Neural crest cell (in vitro differentiated cells): Measurements from ENCODE around the gene PACC1. TPM values are rescaled to one million over a fixed set of nuclear protein-coding genes. Genes with fewer than 3 reads are reported as not detected.
A peak's percentile ranks its signal among the peaks of the same experiment; 100 is the strongest.

Source experiments
- DNase-seq: peaks from one replicate; pipeline ENCODE4 v3.0.0; 2021; ENCODE audit warnings: low read depth, mixed read lengths, low spot score
- H3K27ac Mint-ChIP-seq: one replicate; pipeline ENCODE4 v1.8.0; 2021; ENCODE audit warnings: mild to moderate bottlenecking, mixed read lengths; ENCODE audit not compliant: unreplicated experiment
- H3K27me3 Mint-ChIP-seq: 2 replicates; pipeline ENCODE4 v1.8.0; 2021; ENCODE audit warnings: low read depth, mild to moderate bottlenecking, mixed read lengths
- H3K36me3 Mint-ChIP-seq: 2 replicates; pipeline ENCODE4 v1.8.0; 2021; ENCODE audit warnings: low read depth, mild to moderate bottlenecking, mixed read lengths
- H3K4me1 Mint-ChIP-seq: 2 replicates; pipeline ENCODE4 v1.8.0; 2021; ENCODE audit warnings: mixed read lengths
- H3K4me3 Mint-ChIP-seq: one replicate; pipeline ENCODE4 v1.8.0; 2021; ENCODE audit warnings: mild to moderate bottlenecking, mixed read lengths
- H3K9me3 Mint-ChIP-seq: 2 replicates; pipeline ENCODE4 v1.8.0; 2021; ENCODE audit warnings: mixed read lengths
- long read RNA-seq: library from polyadenylated mRNA; unstranded; transcript quantifications from one replicate; pipeline ENCODE4 v2.0.0, GENCODE V29; 2020
- total RNA-seq: library from RNA; stranded (reverse); gene quantifications from 2 replicates; pipeline ENCODE4 v1.2.1, GENCODE V29; 2021
- TF ChIP-seq, protein P1 (sequence below): fragments of 200-600 bp; sonication (generic); conservative IDR thresholded peaks from 2 replicates; pipeline ENCODE4 v1.5.0; 2021; ENCODE audit warnings: antibody characterized with exemption, mild to moderate bottlenecking

Gene PACC1
- total RNA-seq: 27.2 and 28.3 TPM in 2 replicates
- long read RNA-seq, transcript TMEM206-201 (8 exons, 2,475 nt): major isoform, 120 of 182 reads
- long read RNA-seq, partial matches to known transcripts: 13 of 182 reads
- long read RNA-seq, other reads (novel, unspliced or antisense): 47 of 182 reads

DNA sequence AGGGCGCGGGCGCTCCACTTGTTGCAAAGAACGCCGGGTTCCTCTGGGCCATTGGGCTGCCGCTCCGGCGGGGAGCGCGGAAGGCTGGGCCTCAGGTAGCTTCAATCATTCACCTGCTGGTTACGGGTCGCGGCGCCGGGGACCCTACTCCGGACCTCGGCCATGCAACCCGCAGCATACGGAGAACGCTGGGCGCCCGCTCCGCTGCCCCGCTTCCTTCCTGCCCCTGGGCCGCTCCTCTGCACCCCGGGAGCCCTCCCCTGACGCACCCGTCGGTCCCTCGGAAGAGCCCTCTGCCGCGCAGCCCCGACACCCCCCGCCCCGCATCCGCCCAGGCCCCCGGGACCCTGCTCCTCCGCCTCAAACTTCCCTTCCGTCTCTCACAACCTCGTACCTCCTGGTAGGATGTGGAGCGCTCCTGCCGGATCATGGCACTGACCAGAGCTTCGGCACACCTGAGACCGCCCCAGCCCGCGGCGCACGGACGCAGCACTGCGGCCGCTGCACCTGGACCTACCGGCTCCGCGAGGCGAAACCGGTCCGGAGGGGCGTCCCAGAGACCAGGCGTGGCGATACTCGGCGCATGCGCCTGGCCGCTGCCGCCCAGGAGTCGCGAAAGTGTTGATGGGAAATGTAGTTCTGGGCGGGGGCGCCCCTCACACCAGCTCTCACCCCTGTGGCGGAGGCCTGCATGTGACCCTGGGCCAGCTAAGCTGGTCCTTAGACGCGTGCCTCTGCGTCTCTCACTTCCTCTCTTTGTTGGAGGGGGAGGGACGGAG lies at the start of gene PACC1:
PACC1 (minus strand) TSS at position 559 of the 779 bp plus-strand sequence; CDS start at position 430, 129 bp downstream.
- H3K9me3 Mint-ChIP-seq: no peaks in the 10 kb centered on the region
- H3K4me1 Mint-ChIP-seq: peaks cover 26% of the 10 kb centered on the region
- TF ChIP-seq, protein P1, sequence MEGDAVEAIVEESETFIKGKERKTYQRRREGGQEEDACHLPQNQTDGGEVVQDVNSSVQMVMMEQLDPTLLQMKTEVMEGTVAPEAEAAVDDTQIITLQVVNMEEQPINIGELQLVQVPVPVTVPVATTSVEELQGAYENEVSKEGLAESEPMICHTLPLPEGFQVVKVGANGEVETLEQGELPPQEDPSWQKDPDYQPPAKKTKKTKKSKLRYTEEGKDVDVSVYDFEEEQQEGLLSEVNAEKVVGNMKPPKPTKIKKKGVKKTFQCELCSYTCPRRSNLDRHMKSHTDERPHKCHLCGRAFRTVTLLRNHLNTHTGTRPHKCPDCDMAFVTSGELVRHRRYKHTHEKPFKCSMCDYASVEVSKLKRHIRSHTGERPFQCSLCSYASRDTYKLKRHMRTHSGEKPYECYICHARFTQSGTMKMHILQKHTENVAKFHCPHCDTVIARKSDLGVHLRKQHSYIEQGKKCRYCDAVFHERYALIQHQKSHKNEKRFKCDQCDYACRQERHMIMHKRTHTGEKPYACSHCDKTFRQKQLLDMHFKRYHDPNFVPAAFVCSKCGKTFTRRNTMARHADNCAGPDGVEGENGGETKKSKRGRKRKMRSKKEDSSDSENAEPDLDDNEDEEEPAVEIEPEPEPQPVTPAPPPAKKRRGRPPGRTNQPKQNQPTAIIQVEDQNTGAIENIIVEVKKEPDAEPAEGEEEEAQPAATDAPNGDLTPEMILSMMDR: no peak
- DNase-seq: peak; percentile 89
- peak within 1 kb of the TSS; percentile 95 for H3K27ac Mint-ChIP-seq
- H3K4me3 Mint-ChIP-seq: peak within 1 kb of the TSS; percentile 88
- H3K27me3 Mint-ChIP-seq: no peaks in the 10 kb centered on the region
- H3K36me3 Mint-ChIP-seq: peaks cover 16% of the 10 kb centered on the region

DNA sequence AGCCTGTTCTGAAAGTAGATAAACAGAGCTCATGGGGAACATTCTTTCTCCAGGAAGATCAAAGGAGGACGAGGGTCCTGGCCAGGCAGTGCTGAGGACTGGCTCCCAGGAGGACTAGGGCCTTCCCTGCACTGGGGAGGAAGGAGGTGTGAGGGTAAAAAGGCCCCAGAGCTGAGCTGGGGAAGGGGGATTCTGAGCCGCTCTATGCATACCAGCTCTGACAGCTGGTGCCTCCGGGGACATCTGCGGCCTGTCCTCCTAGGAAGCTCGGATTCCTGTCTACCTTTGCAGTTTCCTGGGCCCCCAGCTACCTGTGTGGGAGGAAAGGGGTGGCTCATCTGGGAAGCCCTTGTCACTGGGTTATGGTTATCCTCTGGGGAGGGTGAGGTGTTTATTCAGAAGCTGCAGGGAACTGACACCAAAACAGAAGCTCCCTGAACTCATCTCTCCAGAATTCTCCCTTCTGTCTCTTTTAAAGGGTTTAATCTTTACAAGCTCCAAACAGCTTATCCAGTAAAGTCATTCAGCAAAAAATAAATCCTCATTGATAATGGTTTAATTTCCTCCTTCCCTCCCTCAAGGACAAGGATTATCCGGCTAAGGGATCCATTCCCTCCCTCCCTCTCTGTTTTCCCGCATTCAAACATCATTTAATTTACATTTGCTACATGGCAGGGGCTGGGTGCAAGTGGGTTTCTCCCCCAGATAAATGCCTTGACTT lies 49.0 kb upstream of the PACC1 start:
- H3K4me3 Mint-ChIP-seq: no peak overlapping the region
- DNase-seq: no peak
- no peaks in the 10 kb centered on the region for H3K9me3 Mint-ChIP-seq
- TF ChIP-seq, protein P1: no peak
- H3K36me3 Mint-ChIP-seq: peaks cover 2% of the 10 kb centered on the region
- H3K27ac Mint-ChIP-seq: no peak overlapping the region
- H3K27me3 Mint-ChIP-seq: no peaks in the 10 kb centered on the region
- peaks cover 22% of the 10 kb centered on the region for H3K4me1 Mint-ChIP-seq

DNA sequence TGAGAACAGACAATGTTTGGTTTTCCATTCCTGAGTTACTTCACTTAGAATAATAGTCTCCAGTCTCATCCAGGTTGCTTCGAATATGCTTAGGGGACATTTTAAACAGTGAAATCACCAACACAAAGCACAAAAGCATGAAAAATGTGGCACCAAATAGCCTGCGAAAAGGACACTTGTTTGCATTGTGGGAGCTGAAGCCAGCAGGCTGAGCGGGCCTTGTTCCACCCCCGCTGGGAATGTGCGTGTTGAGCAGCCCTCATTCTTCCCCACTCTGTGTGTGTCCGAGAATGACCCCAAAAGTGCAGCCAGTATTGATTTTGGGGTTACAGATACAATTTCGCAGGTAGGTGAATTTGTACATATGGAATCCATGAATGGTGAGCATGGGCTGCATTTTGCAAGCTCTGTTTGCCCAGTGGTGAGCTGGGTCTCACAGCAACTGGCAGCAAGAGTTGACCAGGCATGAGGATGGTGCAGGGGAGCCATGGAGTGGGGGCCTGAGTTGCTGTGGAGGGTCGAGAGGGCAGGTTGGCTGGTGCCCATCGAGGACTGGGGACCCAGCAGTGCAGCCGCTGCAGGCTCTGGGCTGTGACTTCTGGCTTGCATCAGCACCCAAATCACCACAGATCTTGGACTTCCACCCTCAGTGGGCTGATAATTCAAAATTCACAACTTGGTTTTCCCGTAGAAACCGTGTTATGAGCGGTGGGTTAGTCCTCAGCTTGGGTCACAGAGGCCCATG lies 47.4 kb upstream of the PACC1 start:
- Mint-ChIP-seq H3K4me3 (no peak overlapping the region), H3K27ac (no peak overlapping the region), H3K4me1 (peaks cover 17% of the 10 kb centered on the region), H3K9me3 (no peaks in the 10 kb centered on the region), H3K36me3 (no peaks in the 10 kb centered on the region), H3K27me3 (no peaks in the 10 kb centered on the region)
- no peak for DNase-seq
- TF ChIP-seq, protein P1: no peak

DNA sequence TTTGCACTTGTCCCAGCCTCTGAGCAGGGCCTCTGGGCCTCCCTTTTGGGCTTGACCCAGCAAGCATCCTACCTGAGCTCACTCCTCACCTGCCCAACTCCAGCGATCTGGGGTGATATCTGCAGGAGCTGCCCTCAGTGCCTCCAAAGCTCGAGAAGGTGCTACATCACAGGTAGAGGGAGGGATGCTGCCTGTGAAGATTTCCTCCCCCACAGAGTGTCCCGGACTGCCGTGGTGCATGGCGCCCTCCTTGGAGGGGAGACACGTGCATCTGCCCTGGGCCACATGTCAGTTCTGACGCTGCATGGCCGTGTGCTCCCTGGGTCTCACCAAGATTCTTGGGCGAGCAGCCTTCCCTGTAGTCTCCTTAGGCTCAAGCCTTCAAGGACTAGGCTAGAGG lies 45.7 kb upstream of the PACC1 start:
- TF ChIP-seq, protein P1: no peak
- H3K36me3 Mint-ChIP-seq: no peaks in the 10 kb centered on the region
- no peak overlapping the region for H3K4me3 Mint-ChIP-seq
- H3K9me3 Mint-ChIP-seq: no peaks in the 10 kb centered on the region
- DNase-seq: no peak
- no peak overlapping the region for H3K27ac Mint-ChIP-seq
- no peaks in the 10 kb centered on the region for H3K27me3 Mint-ChIP-seq
- H3K4me1 Mint-ChIP-seq: peaks cover 12% of the 10 kb centered on the region

DNA sequence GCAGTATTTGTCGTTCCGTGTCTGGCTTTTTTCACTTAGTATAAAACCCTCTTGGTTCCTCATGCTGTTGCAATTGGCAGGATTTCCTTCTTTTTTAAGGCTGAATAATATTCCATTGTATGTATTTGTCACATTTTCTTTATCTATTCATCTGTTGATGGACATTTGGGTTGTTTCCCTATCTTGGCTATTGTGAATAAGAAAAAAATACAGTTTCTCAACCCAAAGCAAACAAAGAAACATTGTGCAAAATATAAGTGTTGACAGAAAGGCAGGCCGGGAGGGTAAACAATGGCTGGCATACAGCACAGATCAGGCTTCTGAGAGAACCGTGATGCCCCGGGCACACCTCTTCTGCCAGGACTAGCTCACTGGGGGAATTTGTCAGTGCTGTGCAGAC lies 45.0 kb upstream of the PACC1 start:
- TF ChIP-seq, protein P1: no peak
- Mint-ChIP-seq H3K36me3 (no peaks in the 10 kb centered on the region), H3K27me3 (no peaks in the 10 kb centered on the region), H3K4me1 (peaks cover 12% of the 10 kb centered on the region), H3K4me3 (no peak overlapping the region), H3K9me3 (no peaks in the 10 kb centered on the region), H3K27ac (no peak overlapping the region)
- no peak for DNase-seq
